ENCODE results near the gene RER1.

The RER1 gene

DNA sequence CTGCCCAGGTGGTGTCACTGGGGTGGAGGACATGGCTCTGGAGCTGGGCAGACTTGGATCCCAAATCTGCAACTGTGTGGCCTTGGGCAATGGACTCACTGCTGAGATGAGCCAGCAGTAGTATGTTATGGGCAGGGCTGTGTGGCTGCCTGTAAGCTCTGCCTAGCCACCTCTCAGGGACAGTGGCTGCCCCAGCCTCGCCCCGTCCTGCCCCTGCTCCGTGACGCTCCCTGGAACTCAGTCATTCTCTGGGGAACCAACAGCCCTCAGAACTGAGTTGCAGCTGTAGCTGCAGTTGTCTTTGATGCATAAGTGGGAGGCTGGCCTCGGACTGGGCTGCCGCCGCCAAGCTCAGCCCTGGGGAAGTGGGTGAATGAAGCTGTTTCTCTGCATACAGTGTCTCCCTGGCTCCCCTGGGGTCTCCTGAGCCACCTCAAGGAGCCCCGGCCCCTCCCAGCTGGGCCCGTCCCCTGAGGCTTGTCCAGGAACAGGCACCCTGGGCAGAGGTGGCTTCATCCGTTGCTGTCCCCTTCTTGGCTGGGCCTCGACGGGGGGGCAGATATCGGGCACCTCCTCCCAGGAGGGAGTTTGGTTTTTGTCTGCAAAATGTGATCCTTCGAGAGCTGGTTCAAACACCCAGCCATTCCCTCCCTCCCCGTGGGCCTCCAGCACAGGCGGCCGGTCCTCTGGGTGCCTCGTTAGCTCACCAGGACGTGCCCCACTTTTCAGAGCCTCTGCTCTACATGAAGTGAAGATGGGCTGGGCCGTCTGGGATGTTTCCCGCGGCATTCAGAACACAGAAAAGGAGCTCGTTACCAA lies 58.2 kb downstream of the RER1 start:
- DNase-seq, result no peak

DNA sequence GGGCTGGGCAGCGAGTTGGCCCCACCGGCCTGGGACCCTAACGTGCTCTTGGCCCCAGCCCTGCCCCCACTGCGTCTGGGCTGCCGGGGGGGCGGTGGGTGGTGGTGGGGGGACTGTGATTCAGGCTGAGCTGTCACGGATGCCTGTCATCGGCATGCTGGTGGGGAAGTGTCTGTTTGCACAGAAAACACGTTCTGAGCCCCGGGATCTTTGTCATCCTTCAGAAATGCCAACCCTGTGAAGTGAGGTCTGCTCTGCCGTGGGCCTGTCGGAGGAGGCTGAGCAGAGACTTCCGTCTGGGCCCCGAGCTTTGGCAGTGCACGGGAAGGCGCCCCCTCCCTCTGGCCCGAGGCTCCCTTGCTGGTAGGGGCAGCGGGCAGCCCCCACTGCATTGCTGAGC lies 60.1 kb downstream of the RER1 start:
- no peak for DNase-seq

DNA sequence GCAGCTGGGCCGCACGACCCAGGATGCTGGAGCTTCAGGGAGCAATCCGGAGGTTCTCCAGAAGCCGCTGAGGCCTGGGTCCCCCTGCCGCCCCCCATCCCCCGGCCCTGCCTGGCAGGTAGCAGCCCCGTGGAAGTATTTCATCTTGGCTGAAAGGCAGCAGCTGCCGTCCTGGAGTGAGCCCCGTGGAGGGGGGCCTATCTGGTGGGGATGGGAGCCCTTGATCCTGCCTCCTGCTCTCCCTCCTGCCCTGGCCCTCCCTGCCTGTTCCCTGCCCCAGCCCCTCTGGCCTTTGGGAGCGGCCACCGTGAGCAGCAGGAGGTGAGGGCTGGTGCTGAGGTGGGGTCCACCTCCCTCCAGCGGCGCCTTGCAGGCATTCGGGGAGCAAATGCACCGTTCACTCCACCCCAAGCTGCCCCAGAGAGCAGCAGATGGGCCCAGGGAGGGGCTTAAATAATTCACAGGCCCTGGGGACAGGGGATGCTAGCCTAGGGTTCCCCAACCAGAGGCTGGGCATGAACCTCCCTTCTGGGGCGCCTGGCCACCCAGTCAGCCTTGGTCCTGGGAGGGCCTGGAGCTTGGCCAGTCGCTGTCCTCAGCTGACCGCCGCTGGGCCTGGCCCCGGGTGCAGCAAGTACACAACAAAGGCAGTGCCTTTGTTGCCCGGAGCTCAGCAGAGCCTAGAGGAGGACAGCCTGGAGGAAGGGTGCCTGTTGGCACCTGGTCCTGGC lies 60.7 kb downstream of the RER1 start:
- no peak for DNase-seq

GRCh38 chr1:2452932-2453315 lies 61.3 kb downstream of the RER1 start:
- no peak for DNase-seq

GRCh38 chr1:2454227-2454626 lies 62.6 kb downstream of the RER1 start:
- DNase-seq, result no peak
